Activated B cell treated with CpG ODN at 0.5 μM for 24 hours (primary cell): ENCODE measurements around the gene SMTNL2. TPM values are rescaled to one million over a fixed set of nuclear protein-coding genes. Genes with fewer than 3 reads are reported as not detected.

ENCODE experiments used
- ATAC-seq: fragments of 200-7000 bp; cut with Tn5 transposase; one replicate; pipeline ENCODE4 v1.10.0; 2021; ENCODE audit warnings: low read depth, mild to moderate bottlenecking, moderate library complexity
- CTCF ChIA-PET: fragments of 350-600 bp; sonication (Branson Sonifier 250); formaldehyde crosslinking; loops from one replicate; lab custom pipeline; 2021; ENCODE audit warnings: antibody characterized with exemption; lab: Charles Lee
- POLR2A ChIA-PET: fragments of 350-600 bp; sonication (Branson Sonifier 250); formaldehyde crosslinking; loops from one replicate; lab custom pipeline; 2021; ENCODE audit warnings: antibody characterized with exemption; lab: Charles Lee
- DNase-seq: peaks from one replicate; pipeline ENCODE4 v3.0.0; 2022
- H3K27ac Mint-ChIP-seq: one replicate; pipeline ENCODE4 v1.8.0; 2020; ENCODE audit warnings: mixed read lengths
- H3K27me3 Mint-ChIP-seq: one replicate; pipeline ENCODE4 v1.8.0; 2021; ENCODE audit warnings: mixed read lengths
- H3K36me3 Mint-ChIP-seq: one replicate; pipeline ENCODE4 v1.8.0; 2021; ENCODE audit warnings: low read depth, mixed read lengths
- H3K4me1 Mint-ChIP-seq: one replicate; pipeline ENCODE4 v1.8.0; 2021; ENCODE audit warnings: mixed read lengths
- H3K4me3 Mint-ChIP-seq: one replicate; pipeline ENCODE4 v1.8.0; 2020; ENCODE audit warnings: mild to moderate bottlenecking, mixed read lengths
- H3K9me3 Mint-ChIP-seq: one replicate; pipeline ENCODE4 v1.8.0; 2020; ENCODE audit warnings: mixed read lengths
- intact Hi-C: fragments of 100-400 bp; cut with micrococcal nuclease; formaldehyde crosslinking; loops from one replicate; pipeline ENCODE4 v1.15.1; 2024
- total RNA-seq: library from RNA; stranded (reverse); gene quantifications from 2 replicates; pipeline ENCODE4 v1.2.3, GENCODE V29; 2022
- TF ChIP-seq, protein P1 (sequence below): fragments of 200-600 bp; IDR thresholded peaks from one replicate; pipeline ENCODE4 v1.8.0; 2022; ENCODE audit warnings: antibody characterized with exemption, mild to moderate bottlenecking

SMTNL2 gene
- total RNA-seq, 1 donor from 2014 or later = not detected

DNA sequence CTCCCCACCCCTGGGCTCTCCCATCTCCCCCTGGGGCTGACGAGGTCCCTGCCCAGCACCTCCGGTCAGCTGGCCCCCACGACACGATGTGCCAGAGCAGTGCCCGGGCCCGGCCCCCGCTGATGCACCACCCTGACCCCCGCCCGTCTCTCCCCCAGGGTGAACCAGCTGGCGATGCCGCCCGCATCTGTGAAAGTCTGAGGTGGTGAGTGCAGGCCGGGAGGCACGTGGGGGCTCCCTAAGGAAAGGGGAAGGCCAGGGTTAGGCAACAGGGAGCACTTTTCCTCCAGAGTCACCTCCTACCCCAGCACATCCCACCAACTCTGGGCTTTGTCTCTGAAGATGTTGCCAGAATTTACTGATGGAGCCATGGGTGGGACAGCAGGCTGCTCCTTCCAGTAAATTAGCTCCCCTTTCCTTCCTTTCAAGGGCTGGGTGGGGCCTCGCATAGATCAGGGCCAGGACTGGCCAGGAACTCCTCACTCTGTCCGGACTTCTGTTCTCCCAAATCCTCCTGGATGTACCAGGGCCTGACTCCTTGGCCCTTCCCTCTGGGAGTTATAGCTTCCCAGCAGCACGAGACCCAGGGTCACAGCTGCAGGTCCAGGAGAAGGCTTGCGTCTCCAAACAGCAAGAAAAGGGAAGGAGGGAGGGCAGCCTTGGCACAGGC, 47.5 kb upstream of the SMTNL2 start:
- no peaks in the 10 kb centered on the region for H3K9me3 Mint-ChIP-seq
- H3K36me3 Mint-ChIP-seq = peaks cover 25% of the 10 kb centered on the region
- peaks cover 4% of the 10 kb centered on the region for H3K27me3 Mint-ChIP-seq
- H3K4me1 Mint-ChIP-seq = peaks cover 1% of the 10 kb centered on the region
- intact Hi-C loops = loop anchor here (10.0 kb wide), 1 partner anchor 112 kb away; no protein-coding TSS in a partner anchor
- POLR2A ChIA-PET = interaction anchor here (1.0 kb wide), 1 partner anchor 17 kb away, joined by 3 read pairs; no protein-coding TSS in a partner anchor
- TF ChIP-seq, protein P1, sequence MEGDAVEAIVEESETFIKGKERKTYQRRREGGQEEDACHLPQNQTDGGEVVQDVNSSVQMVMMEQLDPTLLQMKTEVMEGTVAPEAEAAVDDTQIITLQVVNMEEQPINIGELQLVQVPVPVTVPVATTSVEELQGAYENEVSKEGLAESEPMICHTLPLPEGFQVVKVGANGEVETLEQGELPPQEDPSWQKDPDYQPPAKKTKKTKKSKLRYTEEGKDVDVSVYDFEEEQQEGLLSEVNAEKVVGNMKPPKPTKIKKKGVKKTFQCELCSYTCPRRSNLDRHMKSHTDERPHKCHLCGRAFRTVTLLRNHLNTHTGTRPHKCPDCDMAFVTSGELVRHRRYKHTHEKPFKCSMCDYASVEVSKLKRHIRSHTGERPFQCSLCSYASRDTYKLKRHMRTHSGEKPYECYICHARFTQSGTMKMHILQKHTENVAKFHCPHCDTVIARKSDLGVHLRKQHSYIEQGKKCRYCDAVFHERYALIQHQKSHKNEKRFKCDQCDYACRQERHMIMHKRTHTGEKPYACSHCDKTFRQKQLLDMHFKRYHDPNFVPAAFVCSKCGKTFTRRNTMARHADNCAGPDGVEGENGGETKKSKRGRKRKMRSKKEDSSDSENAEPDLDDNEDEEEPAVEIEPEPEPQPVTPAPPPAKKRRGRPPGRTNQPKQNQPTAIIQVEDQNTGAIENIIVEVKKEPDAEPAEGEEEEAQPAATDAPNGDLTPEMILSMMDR = no peak
- no peak for ATAC-seq
- DNase-seq = no peak
- CTCF ChIA-PET = no interaction called here
- no peak overlapping the region for H3K4me3 Mint-ChIP-seq
- H3K27ac Mint-ChIP-seq = no peak overlapping the region

DNA sequence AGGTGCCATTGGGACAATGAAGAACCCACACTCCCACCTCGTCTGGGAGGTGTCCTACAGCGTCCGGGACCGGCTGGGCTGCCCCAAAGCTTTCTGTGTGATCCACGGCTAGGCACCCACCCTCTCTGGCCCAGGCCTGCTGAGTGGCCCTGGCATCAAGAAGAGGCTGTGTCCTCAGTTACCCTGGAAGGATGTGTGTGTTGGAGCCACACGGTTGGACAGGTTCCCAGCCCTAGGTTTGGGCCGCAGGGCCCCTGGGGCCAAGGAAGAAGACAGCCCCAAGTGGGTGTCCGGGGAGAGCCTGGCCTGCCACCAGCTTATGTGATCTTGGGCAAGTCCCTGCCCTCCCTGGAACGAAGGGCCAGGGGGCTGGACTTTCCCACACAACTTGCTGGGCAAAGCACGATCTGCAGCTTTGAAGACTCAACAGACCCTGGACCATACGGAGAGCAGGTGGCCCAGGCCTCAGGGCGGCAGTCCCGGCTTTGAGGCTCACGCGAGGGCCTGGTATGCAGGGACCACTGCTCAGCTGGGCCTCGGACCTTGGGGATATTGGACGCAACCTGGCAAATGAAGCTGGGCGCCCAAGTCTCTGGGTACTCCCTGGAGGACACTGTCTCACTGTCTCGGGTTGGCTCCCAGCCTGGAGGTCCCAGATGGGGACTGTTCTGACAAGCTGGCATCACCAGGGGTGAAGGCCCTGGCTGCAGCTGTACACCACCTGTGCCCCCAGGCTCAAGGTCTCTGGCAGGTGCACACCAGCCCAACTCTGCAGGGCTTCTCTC, 46.7 kb upstream of the SMTNL2 start:
- Mint-ChIP-seq H3K4me3 (no peak overlapping the region), H3K36me3 (peaks cover 33% of the 10 kb centered on the region), H3K4me1 (peaks cover 1% of the 10 kb centered on the region), H3K27ac (no peak overlapping the region), H3K27me3 (no peaks in the 10 kb centered on the region), H3K9me3 (no peaks in the 10 kb centered on the region)
- TF ChIP-seq, protein P1 = no peak
- CTCF ChIA-PET = interaction anchor here (0.9 kb wide), 1 partner anchor 116 kb away, joined by 3 read pairs; no protein-coding TSS in a partner anchor
- DNase-seq (no peak), ATAC-seq (no peak)
- intact Hi-C loops = loop anchor here (10.0 kb wide), 1 partner anchor 113 kb away; no protein-coding TSS in a partner anchor
- POLR2A ChIA-PET = interaction anchor here (1.0 kb wide), 1 partner anchor 17 kb away, joined by 3 read pairs; no protein-coding TSS in a partner anchor

GRCh38 chr17:4538236-4539002, 45.9 kb upstream of the SMTNL2 start:
- no peaks in the 10 kb centered on the region for H3K9me3 Mint-ChIP-seq
- ChIA-PET POLR2A (interaction anchor here (0.6 kb wide), 2 partner anchors 12 to 332 kb away, joined by 3 to 4 read pairs; no protein-coding TSS in a partner anchor), CTCF (interaction anchor here (0.9 kb wide), 1 partner anchor 116 kb away, joined by 3 read pairs; no protein-coding TSS in a partner anchor)
- DNase-seq (no peak), ATAC-seq (no peak)
- H3K27ac Mint-ChIP-seq = no peak overlapping the region
- peaks cover 40% of the 10 kb centered on the region for H3K36me3 Mint-ChIP-seq
- no peak overlapping the region for H3K4me3 Mint-ChIP-seq
- H3K4me1 Mint-ChIP-seq = peaks cover 1% of the 10 kb centered on the region
- TF ChIP-seq, protein P1 = no peak
- intact Hi-C loops = loop anchor here (10.0 kb wide), 1 partner anchor 114 kb away; no protein-coding TSS in a partner anchor
- no peaks in the 10 kb centered on the region for H3K27me3 Mint-ChIP-seq

DNA sequence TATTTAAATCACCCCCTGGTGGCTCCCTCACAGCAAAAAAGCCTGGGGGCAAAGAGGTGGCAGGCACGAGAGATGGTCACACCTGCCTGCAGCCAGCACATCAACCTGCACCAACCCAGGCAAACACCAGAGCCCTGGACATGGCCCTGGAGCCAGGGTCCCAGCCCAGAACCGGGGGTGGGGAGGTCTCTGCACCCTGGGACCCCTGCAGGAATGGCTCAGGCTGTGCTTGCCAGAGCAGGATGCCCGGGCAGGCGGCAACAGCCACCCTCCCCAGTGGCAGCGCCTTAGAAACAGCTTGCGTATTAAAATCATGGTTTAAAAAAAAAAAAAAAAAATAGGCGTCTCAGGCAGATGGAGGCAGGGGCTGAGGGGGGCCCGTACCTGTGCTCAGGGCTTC, 45.3 kb upstream of the SMTNL2 start:
- TF ChIP-seq, protein P1 = no peak
- no peak overlapping the region for H3K4me3 Mint-ChIP-seq
- ChIA-PET POLR2A (interaction anchor here (0.6 kb wide), 2 partner anchors 11 to 332 kb away, joined by 3 to 4 read pairs; no protein-coding TSS in a partner anchor), CTCF (no interaction called here)
- intact Hi-C loops = loop anchor here (10.0 kb wide), 1 partner anchor 114 kb away; no protein-coding TSS in a partner anchor
- H3K9me3 Mint-ChIP-seq = no peaks in the 10 kb centered on the region
- ATAC-seq (no peak), DNase-seq (no peak)
- peaks cover 45% of the 10 kb centered on the region for H3K36me3 Mint-ChIP-seq
- no peak overlapping the region for H3K27ac Mint-ChIP-seq
- peaks cover 1% of the 10 kb centered on the region for H3K4me1 Mint-ChIP-seq
- no peaks in the 10 kb centered on the region for H3K27me3 Mint-ChIP-seq
